ENCODE measurements around the gene C1QTNF6. TPM values are rescaled to one million over a fixed set of nuclear protein-coding genes. Genes with fewer than 3 reads are reported as not detected.

The C1QTNF6 gene
- total RNA-seq, 1 experiment from 2014 or later, result 6.3 TPM

- intact Hi-C loops (cut with micrococcal nuclease; ENCODE audit: unreplicated experiment), result no loop called here
- no peak overlapping the region for H3K4me3 ChIP-seq (ENCODE audit: low read depth, low read length, poor library complexity, severe bottlenecking)
- BruUV-seq (replicated peaks), result no TSS peak
- no peak for TF ChIP-seq CTCF (conservative IDR thresholded peaks at IDR 0.05; ENCODE audit: low read depth, low read length)
- TF ChIP-seq EZH2 (IDR thresholded peaks at IDR 0.05; ENCODE audit: borderline replicate concordance, low read depth, low read length, poor library complexity, severe bottlenecking), result no peak
- DNase-seq (ENCODE audit: low spot score), result no peak
- peaks cover 3% of the 10 kb centered on the region for H3K4me1 ChIP-seq (ENCODE audit: insufficient read depth, low read length, poor library complexity, severe bottlenecking)
- CTCF ChIA-PET, result no interaction called here
- no peaks in the 10 kb centered on the region for H3K36me3 ChIP-seq (ENCODE audit: insufficient read depth, low read length, poor library complexity, severe bottlenecking)
- no peaks in the 10 kb centered on the region for H3K9me3 ChIP-seq (ENCODE audit: low read depth, low read length, poor library complexity, severe bottlenecking)
- POLR2A ChIA-PET (ENCODE audit: low non-redundant PET), result interaction anchor here (0.6 kb wide), 1 partner anchor 593 kb away, joined by 3 read pairs; no protein-coding TSS in a partner anchor
- H3K27me3 ChIP-seq (replicated peaks; ENCODE audit: insufficient read depth, low read depth, low read length, poor library complexity), result no peaks in the 10 kb centered on the region
- H3K27ac ChIP-seq (ENCODE audit: low read depth, low read length, poor library complexity, severe bottlenecking), result no peak overlapping the region
Measured at GRCh38 chr22:37146507-37147180, 41.4 kb downstream of the C1QTNF6 start.

- Histone ChIP-seq H3K36me3 (ENCODE audit: insufficient read depth, low read length, poor library complexity, severe bottlenecking) (no peaks in the 10 kb centered on the region), H3K9me3 (ENCODE audit: low read depth, low read length, poor library complexity, severe bottlenecking) (no peaks in the 10 kb centered on the region), H3K27me3 (replicated peaks; ENCODE audit: insufficient read depth, low read depth, low read length, poor library complexity) (no peaks in the 10 kb centered on the region), H3K4me1 (ENCODE audit: insufficient read depth, low read length, poor library complexity, severe bottlenecking) (peaks cover 3% of the 10 kb centered on the region), H3K27ac (ENCODE audit: low read depth, low read length, poor library complexity, severe bottlenecking) (no peak overlapping the region), H3K4me3 (ENCODE audit: low read depth, low read length, poor library complexity, severe bottlenecking) (no peak overlapping the region)
- no peak for DNase-seq (ENCODE audit: low spot score)
- ChIA-PET CTCF (no interaction called here), POLR2A (ENCODE audit: low non-redundant PET) (no interaction called here)
- intact Hi-C loops (cut with micrococcal nuclease; ENCODE audit: unreplicated experiment), result no loop called here
- BruUV-seq (replicated peaks), result no TSS peak
- TF ChIP-seq EZH2 (IDR thresholded peaks at IDR 0.05; ENCODE audit: borderline replicate concordance, low read depth, low read length, poor library complexity, severe bottlenecking) (no peak), CTCF (conservative IDR thresholded peaks at IDR 0.05; ENCODE audit: low read depth, low read length) (no peak)
Measured at GRCh38 chr22:37146051-37146385, 42.0 kb downstream of the C1QTNF6 start.

GRCh38 chr22:37145180-37146050, 42.6 kb downstream of the C1QTNF6 start:
- Histone ChIP-seq H3K36me3 (ENCODE audit: insufficient read depth, low read length, poor library complexity, severe bottlenecking) (no peaks in the 10 kb centered on the region), H3K9me3 (ENCODE audit: low read depth, low read length, poor library complexity, severe bottlenecking) (no peaks in the 10 kb centered on the region), H3K4me3 (ENCODE audit: low read depth, low read length, poor library complexity, severe bottlenecking) (no peak overlapping the region), H3K4me1 (ENCODE audit: insufficient read depth, low read length, poor library complexity, severe bottlenecking) (peaks cover 3% of the 10 kb centered on the region), H3K27me3 (replicated peaks; ENCODE audit: insufficient read depth, low read depth, low read length, poor library complexity) (no peaks in the 10 kb centered on the region), H3K27ac (ENCODE audit: low read depth, low read length, poor library complexity, severe bottlenecking) (no peak overlapping the region)
- BruUV-seq (replicated peaks), result no TSS peak
- DNase-seq (ENCODE audit: low spot score), result no peak
- ChIA-PET POLR2A (ENCODE audit: low non-redundant PET) (no interaction called here), CTCF (no interaction called here)
- intact Hi-C loops (cut with micrococcal nuclease; ENCODE audit: unreplicated experiment), result no loop called here
- TF ChIP-seq CTCF (conservative IDR thresholded peaks at IDR 0.05; ENCODE audit: low read depth, low read length) (no peak), EZH2 (IDR thresholded peaks at IDR 0.05; ENCODE audit: borderline replicate concordance, low read depth, low read length, poor library complexity, severe bottlenecking) (no peak)

All from A673 (cell line).